ENCODE data around the gene HUNK.
"Not testable (repeated sequence)": the region's sequence is repeated elsewhere in the genome, so short reads cannot be mapped to it uniquely, and the experiment has no call there.

HUNK gene

DNA sequence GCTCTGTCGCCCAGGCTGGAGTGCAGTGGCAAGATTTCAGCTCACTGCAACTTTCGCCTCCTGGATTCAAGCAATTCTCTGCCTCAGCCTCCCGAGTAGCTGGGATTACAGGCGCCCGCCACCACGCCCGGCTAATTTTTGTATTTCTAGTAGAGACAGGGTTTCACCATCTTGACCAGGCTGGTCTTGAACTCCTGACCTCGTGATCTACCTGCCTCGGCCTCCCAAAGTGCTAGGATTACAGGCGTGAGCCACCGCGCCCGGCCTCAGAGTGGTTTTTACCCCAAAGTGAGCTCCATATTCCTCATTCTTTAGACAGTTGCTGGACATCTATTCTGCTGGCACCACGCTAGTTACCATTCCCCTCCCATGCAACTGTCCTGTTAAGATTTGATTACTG, 1.4 kb upstream of the HUNK start:
- not testable (repeated sequence) for DNase-seq

DNA sequence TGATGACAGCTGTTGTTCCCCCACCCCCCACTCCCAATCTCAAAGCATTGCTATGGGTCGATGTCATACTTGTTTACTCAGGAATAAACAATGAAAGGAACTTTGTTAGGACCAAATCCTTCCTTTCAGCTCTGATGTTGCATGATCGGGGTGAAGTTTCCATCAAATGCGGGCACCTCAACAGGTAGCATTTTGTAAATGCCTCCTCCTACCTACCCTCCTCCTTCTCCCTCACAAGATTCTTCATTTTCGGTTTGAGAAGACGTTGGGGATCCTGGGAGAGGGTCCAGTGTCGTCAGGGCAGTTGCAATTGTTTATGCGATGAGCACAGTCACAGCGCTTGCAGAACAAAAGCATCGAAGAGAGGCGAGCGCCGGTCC, 758 bp upstream of the HUNK start:
- no peak for DNase-seq

DNA sequence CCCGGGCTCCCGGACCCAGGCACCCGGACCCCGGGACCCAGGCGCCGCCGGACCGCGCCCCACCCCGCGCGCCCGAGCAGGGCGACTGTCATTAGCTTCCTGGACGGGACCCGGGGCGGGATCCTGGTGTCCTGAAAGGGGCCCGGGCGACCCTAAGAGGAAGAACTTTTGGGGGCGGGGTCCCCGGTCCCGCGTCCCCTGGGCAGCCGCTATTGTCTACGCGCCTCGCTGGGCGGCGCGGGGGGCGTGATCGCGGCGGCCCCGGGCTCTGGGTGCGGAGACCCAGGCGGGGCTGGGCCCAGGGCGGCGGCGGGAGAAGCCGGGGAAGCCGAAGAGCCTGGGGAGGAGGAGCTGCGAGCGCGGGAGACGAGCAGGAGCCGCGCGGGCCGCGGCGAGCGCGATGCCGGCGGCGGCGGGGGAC, 465 bp downstream of the HUNK start:
- DNase-seq = peak; percentile 13

DNA sequence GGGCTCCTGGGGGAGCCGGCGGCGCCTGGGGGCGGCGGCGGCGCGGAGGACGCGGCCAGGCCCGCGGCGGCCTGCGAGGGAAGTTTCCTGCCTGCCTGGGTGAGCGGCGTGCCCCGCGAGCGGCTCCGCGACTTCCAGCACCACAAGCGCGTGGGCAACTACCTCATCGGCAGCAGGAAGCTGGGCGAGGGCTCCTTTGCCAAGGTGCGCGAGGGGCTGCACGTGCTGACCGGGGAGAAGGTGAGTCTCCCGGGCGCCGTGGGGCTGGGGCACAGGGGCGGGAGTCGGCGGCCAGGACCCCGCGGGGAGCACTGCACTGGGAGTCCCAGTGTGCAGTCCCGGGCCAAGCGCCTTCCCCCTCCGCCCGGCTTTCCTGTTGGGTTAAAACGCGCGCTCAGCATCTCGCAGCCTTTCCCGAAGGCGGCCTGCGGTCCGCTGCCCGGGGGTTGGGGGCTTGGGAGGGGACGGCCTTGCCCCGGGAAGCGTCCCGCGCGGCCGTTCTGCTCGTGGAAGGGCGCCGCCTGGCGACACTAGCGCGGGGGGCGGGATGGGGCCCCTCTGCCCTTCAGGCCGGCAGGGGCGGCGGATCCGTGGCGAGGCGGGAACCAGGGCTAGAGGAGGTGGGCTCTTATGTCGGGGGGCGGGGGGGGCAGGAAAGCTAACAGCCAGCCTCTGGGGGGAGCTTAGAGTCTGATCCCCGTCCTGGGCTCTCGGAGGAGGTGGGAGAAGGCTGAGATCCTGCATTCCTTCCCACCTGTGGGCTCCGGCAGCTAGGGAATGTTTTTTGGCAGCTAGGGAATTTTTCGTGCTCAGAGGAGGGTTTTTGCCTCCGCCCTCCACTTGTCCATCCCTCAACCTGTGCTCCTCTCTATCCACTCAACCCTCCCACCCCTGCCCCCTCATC, 1.1 kb downstream of the HUNK start:
- peak; percentile 3 for DNase-seq

DNA sequence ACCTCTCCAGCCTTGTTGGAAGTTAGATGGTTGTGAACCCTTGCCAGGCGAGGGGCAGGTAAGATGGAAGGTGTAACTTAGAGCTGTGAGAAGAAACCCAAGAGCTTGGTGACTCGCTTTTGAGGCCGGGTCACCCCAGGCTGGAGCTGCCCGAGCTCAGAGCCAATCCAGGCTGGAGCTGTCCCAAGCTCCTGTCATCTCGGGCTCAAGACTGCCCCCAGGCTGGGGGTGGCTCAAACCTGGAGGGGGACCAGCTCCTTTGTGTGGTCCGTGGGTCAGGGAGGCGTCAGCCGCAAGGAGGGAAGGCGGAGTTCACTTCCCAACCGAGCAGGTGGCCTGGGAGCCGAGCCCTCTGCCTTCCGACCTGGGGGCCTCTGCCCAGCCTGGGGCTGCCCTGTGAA, 2.0 kb downstream of the HUNK start:
- no peak for DNase-seq

DNA sequence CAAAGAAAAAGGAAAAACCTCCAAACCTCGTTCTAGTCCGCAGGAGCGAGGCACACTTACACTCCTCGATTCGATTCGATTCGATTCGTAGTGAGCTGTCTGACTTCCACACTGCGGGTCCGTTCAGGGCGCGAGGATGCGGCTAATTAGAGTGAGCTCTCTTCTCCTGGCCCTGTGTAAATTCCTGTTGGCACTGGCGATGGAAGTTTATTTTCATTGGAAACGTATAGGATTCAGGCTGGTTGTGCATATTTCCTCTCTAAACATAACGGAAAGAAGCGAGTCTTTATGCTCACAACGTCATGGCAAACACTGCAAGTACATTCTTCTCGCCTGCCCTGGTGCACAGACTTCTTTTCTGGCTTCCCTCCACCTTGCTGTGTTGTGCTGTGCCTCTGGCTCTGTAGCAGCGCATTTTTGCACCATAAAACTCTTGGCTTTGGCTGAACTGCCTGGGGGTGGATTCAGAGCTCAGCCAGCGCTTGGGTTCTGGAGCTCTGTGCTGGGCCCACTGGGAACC, 2.7 kb downstream of the HUNK start:
- no peak for DNase-seq

DNA sequence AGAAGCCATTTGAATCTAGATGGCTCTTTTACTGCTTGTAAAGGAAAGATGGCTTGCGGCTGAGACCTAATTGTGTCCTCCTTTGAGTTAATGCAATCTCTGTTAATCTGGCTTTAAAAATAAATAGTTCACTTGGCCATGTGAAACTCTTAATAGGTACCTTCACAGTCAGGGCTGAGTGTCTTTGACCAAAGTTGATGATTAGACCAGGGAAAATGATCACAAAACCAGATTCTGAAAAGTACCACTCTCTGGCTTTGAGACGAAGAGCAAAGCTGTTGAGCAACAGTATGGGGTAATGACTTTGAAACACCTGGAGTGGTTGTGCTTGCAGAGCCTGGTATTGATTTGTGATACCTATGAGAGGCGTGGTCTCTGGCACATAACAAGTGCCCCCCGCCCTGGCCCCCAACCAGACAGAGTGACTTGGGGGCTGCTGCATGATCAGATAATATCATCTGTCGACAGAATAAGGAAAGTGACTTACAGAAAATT, 4.7 kb downstream of the HUNK start:
- no peak for DNase-seq

DNA sequence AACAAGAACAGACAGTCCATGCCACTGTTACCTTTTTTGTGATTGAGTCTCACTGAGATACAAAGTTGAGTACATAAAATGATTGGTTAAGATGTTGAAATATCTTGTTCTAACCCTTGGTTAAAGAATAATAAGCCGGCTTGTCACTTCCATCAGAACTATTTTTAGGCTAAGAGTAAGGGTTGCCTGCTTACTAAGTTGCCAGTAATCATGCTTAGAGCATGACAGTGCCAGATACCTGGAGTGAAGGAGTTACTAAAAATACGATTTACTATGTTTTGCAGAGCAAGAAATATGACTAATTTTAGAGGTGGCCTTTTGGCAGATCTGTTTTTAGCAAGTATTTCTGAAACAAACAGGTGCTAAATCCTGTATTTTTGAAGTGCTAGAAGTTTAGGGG, 6.0 kb downstream of the HUNK start:
- DNase-seq = no peak

DNA sequence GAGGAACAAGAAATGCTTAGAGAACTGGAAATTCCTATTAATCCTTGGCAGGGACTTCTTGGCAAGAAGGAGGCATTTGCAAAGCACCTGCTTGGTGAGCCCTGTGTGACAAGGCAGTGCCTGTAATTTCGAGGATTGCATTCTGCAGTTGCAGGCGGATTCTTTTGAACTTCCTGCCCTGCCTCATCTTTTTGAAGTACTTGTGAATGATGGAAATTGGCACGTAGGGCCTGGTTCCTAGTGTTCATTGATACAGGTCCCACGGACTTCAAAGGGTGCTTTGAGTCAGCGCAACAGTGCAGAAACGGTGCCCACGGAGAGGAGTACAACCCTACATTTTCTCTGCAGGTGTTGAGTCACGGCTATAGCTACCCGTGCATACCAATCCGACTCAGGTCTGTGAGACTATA, 6.4 kb downstream of the HUNK start:
- DNase-seq = no peak

DNA sequence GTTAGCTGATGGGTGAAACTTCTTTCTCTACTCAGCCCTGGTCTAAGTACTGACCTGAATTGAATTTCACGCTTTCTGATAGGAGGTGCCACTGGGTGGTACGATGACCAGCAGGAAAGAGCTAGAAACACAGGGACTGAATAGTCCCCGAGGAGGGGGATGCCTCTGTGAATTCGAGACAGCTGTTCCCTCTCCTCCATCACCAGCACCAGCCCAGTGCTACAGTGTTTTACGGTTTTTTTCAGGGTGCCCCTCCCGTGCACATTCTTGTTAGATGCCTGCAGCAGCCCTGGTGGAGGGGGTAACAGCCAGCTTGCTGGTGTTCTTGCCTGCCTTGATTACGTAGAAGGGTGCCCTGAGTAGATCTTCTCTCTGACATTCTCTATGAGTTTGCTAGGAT, 7.1 kb downstream of the HUNK start:
- DNase-seq = no peak

DNA sequence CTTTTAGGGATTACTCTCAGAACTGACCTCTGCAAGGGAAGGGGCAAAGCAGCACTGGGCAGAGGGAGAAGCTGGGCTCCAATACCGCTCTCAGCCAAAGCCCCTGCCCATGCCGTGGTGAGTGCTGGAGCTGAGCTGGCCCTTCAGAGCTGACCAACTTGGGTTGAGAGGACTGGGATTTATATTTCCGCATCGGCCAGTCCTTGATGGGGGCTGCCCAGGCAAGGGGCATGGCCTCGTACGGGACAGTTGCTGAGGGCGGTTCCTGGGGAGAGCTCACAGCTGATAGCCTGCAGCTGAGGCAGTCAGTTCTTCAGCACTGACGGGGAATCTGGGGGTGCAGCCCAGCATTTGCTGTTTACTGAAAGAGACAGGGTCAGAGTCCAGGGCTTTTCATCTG, 8.0 kb downstream of the HUNK start:
- DNase-seq = no peak

DNA sequence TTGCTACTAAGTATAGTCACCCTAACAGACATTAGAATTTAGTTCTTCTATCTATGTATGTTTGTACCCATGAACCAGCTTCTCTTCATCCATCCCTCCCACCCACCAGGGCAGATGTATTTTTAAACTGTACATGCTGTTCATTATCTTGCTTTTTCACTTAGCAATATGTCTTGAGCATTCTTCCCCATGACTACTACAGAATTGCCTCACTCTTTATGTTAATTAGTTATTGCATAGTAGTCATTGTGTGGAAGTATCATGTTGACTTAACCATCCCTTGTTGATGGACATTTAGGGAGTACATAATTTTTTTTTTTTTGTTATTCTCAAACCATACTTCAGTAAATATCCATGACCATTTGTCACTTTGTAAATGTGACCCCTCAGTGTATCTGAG, 9.9 kb downstream of the HUNK start:
- no peak for DNase-seq

DNA sequence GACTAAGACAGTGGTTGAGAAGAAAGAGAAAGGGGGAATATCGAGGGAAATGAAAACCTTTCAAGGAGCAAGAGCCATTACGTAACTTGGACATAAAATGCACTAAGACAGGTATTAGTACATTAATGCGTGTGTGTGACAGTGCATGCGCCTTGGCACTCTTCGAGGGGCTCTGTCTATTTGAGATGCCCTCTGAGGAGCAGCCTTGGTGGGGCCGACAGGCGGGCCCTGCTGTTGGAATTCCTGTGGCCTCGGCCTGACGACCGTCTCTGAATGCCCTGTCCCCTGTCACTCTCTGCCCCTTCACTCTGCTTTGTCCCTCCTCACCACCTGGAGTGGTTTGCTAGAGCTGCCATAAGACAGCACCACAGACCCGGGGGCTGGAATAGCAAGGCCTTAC, 12.3 kb downstream of the HUNK start:
- DNase-seq = no peak

DNA sequence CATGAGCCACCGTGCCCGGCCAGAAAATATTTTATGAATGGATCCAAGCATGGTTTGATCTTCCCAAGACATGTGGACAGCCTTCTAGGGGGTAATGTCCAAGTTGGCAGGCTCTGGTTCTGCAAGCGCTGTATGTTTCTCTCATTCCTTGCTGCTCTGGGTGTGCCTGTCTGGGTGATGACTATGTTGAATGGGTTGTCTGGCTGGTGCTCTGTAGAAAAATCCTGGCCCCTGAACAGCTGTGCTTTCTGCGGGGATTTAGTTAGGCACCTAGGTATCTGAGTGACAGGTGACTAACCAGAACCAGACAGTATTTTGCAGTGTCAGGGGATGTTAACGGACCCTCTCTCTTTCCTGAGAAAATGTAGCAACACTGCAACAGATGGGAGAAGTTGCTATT, 14.1 kb downstream of the HUNK start:
- DNase-seq = no peak

DNA sequence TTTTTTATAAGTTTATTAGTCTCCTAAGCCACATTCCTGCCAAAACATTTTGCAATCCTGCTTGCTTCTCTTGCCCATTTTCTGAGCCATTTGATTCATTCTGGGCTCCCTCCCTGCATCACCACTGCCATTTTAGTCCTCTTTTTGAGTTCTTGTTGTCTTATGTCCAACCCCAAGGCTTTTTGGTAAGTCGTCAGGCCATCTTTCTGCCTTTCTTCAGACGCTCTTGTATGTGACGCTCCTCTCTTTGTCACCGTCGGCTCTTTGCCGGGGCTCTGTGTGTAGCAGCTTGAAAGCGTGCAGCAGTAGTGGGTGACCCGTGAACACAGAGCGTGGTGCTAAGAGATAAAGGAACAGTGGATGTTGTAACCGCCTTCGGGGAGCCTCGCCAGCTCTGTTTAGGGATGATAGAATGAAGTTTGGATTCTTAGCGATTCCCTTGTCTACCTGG, 14.6 kb downstream of the HUNK start:
- DNase-seq = no peak

DNA sequence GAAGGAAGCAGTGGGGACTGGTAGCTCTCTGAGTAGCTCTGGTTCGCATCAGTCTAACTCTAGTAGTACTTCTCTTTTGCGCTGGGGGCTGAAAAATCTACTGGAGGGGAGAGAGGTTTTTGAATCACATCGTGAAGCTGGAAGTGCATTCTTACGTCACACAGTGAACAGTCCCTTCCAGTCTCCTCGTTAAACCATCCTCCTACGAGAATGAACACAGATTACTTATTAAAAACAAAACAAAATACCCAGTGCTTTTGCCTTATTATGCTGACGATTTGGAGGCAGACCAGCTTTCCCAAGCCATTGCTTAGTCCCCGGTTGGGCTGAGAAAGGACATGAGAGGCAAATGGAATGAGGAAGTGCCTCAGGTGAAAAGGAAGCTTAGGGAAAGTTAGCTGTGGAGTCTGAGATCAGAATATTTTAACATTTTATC, 16.1 kb downstream of the HUNK start:
- no peak for DNase-seq

DNA sequence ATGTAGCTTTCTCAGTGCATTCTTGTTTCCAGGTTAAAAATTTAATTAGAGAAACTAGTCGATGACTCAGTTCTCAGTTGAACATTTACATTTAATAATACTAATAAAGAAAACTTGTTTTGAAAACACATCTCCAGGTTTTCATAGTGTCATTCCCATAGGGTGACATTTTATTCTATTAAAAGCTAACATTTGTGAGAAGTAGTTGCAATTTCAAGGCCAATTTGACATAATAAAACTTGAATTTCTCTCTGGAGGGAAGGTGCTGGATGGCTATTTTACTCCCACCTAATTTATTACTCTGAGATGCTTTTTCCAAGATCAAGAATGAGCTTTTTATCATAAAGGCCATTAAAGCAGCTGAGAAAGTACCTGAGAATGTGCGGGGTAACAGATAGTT, 16.6 kb downstream of the HUNK start:
- DNase-seq = no peak

DNA sequence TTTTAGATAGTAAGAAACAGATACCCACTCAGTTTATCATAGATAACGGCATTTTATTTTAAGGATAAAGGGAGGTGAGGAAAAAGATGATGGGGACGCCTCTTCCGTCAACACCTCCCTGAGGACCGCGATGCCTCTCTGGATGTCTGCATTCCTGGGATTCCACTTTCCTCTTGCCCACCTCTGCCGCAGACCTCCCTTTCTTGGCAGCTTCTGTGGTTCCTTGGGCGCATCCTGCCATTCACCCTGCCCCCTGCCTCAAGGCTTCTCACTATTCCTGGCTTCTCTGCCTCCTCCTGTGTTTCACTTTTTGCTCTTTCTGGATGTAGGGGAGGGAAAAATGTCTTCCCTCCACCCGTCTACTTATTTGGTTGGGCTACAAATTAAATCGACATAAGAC, 19.9 kb downstream of the HUNK start:
- no peak for DNase-seq

DNA sequence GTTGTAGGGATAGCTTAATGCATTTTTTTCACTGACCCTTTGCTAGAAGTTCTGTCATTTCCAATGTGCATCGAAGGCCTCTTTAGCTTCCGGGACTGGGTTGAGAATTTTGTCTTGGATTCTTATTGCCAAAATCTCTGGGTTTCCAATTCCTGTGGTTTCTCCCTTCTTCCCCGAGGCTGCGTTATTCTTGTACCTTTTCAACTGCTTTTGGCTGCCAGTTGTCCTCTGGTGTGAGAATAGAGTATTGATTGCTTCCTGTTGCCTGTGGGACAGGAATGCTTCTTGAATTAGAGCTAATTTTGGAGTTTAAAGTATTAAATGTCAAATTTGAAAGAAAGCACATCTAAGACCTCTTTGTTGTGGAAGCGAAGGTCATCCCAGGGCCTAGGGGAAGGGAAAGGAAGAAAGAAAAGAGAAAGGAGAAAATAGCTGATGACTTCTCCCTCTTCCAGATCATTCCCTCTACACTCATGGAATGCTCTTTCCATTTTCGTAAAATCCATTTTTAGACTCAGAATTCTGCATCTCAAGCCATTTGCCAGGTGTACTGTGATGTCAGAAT, 21.1 kb downstream of the HUNK start:
- DNase-seq = no peak

DNA sequence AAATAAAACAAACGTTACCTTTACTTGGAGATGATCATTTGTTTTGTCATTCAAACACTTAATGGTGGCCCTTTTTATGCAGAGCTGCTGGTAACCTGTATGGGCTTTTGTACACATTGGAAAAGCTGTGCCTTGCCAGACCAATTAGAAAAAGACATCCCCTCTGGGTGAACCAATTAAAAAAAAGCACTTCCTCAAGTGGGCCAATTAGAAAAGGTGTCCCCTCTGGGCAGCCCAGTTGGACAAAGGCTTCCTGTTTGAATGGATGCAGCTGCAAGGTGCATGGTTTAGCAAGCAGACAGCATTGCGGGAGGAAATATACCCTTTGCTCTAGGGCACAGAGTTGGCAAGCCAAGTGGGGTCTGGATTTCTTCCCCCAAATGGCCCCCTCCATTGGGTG, 21.6 kb downstream of the HUNK start:
- DNase-seq = no peak

DNA sequence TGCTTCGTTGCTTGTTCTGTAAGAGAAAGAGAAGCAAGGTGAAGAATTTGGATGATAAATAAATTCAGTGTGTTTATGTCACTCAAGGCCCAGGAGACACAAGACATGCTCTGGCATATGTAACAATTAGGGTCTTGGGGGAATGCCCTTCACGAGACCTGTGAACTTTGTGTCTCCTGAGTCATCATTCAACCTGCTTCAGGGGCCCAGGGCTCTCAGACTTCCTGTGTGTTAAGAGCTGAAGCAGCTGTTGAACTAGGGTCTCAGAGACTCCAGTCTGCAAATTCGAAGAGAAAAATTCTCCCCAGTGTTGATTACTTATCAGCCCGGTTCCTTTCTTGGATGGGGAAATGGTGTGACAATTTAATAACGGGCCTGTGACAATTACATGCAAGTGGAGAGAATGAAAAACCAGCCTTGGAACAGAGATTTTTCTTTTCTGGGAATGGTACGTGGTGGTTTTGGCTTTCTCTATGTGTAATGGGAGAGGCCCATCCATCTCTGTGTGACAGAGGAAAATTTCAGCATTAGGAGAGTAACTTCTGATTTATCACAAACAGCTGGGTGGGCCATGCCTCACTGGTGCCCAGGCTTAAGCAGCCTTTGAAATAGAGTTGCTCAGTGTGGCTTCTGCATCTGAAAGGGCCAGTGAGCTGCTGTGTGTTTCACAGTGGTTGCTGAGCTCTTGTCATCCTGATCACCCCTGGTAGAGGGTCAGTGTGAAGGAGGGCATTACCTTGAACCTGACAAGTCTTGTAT, 22.4 kb downstream of the HUNK start:
- no peak for DNase-seq

DNA sequence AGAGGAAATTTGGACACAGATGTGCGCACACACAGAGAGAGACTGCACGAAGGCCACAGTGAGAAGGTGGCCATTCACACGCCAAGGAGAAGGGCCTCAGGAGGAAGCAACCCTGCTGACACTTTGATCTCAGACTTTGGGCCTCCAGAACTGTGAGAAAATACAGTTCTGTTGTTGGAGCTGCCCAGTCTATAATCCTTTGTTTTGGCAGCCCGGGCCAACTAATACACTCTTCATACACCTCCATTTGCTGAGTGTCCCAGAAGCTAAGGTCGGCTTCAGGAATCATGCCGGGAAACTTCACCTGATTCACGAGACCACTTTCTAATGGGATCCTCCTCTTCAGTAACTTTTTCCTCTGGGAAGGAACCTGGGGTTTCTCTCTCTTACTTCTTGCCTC, 23.2 kb downstream of the HUNK start:
- DNase-seq = no peak

DNA sequence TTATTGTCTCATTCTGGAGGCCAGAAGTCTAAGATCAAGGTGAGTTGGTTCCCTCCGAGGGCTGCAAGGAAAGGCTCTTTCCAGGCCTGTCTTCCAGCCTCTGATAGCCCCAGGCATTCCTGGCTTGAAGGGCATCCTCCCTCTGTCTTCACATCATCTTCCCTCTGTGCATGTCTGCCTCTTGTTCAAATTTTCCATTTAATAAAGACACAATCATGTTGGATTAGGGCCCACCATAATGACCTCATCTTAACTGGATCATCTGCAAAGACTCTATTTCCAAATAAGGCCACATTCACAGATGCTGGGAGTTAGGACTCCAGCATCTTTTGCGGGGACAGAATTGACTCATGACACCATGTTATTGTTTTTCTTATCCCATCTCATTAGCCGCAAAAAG, 24.5 kb downstream of the HUNK start:
- no peak for DNase-seq

Measured in EL (cell line).